Vagina (tissue), 2 donors: ENCODE measurements around the gene RPL3. TPM values are rescaled to one million over a fixed set of nuclear protein-coding genes. Genes with fewer than 3 reads are reported as not detected.

Source experiments
- DNase-seq, 2 donors: peaks; one replicate each; pipeline ENCODE4 v3.0.0-alpha.2; 2017; ENCODE audit errors: extremely low spot score in 2 of 2
- H3K27ac ChIP-seq: fragments of 200-600 bp; sonication (generic); one replicate; pipeline ENCODE4 v1.5.1; 2019
- H3K27me3 ChIP-seq: fragments of 200-600 bp; sonication (generic); one replicate; pipeline ENCODE4 v1.5.1; 2019
- H3K36me3 ChIP-seq, 2 donors: fragments of 200-600 bp; sonication (generic); one replicate each; pipeline ENCODE4 v1.5.1; 2017 to 2019
- H3K4me1 ChIP-seq: fragments of 200-600 bp; sonication (generic); one replicate; pipeline ENCODE4 v1.5.1; 2019
- H3K4me3 ChIP-seq, 2 donors: fragments of 200-600 bp; sonication (generic); 1 replicate in 1 of 2; 2 replicates in 1 of 2; pipeline ENCODE4 v1.5.1; 2016 to 2019
- H3K9me3 ChIP-seq: fragments of 200-600 bp; sonication (generic); one replicate; pipeline ENCODE4 v1.5.1; 2019
- POLR2A ChIP-seq, 2 donors: fragments of 450-650 bp; IDR thresholded peaks; one replicate each; pipeline ENCODE4 v1.6.1; 2017; ENCODE audit warnings: antibody characterized with exemption in 2 of 2, mild to moderate bottlenecking in 2 of 2, moderate library complexity in 2 of 2
- POLR2AphosphoS5 ChIP-seq, 2 donors: sonication (generic); formaldehyde crosslinking; IDR thresholded peaks; one replicate each; pipeline ENCODE4 v1.9.0; 2017; ENCODE audit warnings: antibody characterized with exemption in 2 of 2, mild to moderate bottlenecking in 2 of 2, low read depth in 1 of 2; ENCODE audit not compliant: insufficient read depth in 1 of 2
- intact Hi-C: fragments of 100-400 bp; cut with DNase I; formaldehyde crosslinking; loops from one replicate; pipeline ENCODE4 v1.15.1; 2023
- total RNA-seq: library from RNA; depleted of rRNA; stranded (reverse); fragments of >200 nt; gene quantifications from one replicate; pipeline ENCODE4 v1.2.3, GENCODE V29; 2016
- TF ChIP-seq, protein P1 (sequence below), 3 experiments: fragments of 450-650 bp in 2 of 3; fragments of 200-600 bp in 1 of 3; sonication (generic) in 1 of 3; IDR thresholded peaks; one replicate each; pipeline ENCODE4 v1.5.1; 2017 to 2019; ENCODE audit warnings: antibody characterized with exemption in 3 of 3, mild to moderate bottlenecking in 2 of 3, moderate library complexity in 2 of 3

RPL3 gene
- total RNA-seq, 1 donor from 2014 or later: 2,613 TPM

DNA sequence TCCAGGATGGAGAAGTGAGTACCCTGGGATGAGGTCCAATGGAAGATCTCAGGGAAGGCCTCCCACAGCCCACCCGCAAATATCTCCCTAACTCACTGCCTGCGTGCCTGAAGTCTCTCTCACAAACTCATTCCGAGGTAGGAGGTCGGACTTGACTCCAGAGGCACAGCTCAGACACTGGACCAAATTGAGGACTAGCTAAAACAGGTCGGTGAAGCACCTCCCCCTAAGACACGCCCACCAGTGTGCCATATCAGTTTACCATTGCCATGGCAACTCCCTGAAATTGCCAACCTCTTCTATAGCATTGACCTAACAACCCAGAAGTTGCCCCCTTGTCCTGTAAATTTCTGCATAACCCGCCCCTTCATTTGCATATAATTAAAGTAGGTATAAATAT lies 17.5 kb downstream of the RPL3 start:
- H3K4me3 ChIP-seq: no peak overlapping the region
- H3K36me3 ChIP-seq: no peaks in the 10 kb centered on the region
- no peak for DNase-seq
- H3K27me3 ChIP-seq: no peaks in the 10 kb centered on the region
- no peak for TF ChIP-seq POLR2A (IDR thresholded peaks at IDR 0.05)
- TF ChIP-seq POLR2AphosphoS5 (IDR thresholded peaks at IDR 0.05; ENCODE audit: insufficient read depth in 1 of 2, low read depth in 1 of 2): no peak
- TF ChIP-seq, protein P1, sequence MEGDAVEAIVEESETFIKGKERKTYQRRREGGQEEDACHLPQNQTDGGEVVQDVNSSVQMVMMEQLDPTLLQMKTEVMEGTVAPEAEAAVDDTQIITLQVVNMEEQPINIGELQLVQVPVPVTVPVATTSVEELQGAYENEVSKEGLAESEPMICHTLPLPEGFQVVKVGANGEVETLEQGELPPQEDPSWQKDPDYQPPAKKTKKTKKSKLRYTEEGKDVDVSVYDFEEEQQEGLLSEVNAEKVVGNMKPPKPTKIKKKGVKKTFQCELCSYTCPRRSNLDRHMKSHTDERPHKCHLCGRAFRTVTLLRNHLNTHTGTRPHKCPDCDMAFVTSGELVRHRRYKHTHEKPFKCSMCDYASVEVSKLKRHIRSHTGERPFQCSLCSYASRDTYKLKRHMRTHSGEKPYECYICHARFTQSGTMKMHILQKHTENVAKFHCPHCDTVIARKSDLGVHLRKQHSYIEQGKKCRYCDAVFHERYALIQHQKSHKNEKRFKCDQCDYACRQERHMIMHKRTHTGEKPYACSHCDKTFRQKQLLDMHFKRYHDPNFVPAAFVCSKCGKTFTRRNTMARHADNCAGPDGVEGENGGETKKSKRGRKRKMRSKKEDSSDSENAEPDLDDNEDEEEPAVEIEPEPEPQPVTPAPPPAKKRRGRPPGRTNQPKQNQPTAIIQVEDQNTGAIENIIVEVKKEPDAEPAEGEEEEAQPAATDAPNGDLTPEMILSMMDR (IDR thresholded peaks at IDR 0.05): no peak
- H3K4me1 ChIP-seq: peaks cover 39% of the 10 kb centered on the region
- no peak overlapping the region for H3K27ac ChIP-seq
- H3K9me3 ChIP-seq: no peaks in the 10 kb centered on the region
- intact Hi-C loops: no loop called here

DNA sequence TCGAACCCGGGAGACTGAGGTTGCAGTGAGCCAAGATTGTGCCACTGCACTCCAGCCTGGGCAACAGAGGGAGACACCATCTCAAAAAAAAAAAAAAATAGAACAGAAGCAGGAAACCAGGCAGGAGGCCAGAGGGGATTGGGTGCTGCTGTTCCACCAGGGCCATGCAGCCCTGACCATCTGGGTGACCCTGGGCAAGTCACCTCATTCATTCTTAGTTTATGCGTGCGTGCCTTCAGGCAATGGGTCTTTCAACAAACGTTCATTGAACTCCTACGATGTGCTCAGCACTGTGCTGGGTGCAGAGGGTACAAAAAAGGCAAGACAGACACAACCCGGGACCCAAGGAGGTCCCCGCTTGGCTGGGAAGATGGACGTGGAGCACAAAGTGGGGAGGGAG lies 18.3 kb downstream of the RPL3 start:
- intact Hi-C loops: no loop called here
- H3K4me3 ChIP-seq: no peak overlapping the region
- H3K4me1 ChIP-seq: peaks cover 46% of the 10 kb centered on the region
- TF ChIP-seq, protein P1 (IDR thresholded peaks at IDR 0.05): no peak
- TF ChIP-seq POLR2AphosphoS5 (IDR thresholded peaks at IDR 0.05; ENCODE audit: insufficient read depth in 1 of 2, low read depth in 1 of 2) (no peak), POLR2A (IDR thresholded peaks at IDR 0.05) (no peak)
- no peaks in the 10 kb centered on the region for H3K9me3 ChIP-seq
- DNase-seq: no peak
- no peak overlapping the region for H3K27ac ChIP-seq
- no peaks in the 10 kb centered on the region for H3K36me3 ChIP-seq
- H3K27me3 ChIP-seq: no peaks in the 10 kb centered on the region

- intact Hi-C loops: no loop called here
- TF ChIP-seq POLR2A (IDR thresholded peaks at IDR 0.05): no peak
- TF ChIP-seq, protein P1 (IDR thresholded peaks at IDR 0.05): no peak
- TF ChIP-seq POLR2AphosphoS5 (IDR thresholded peaks at IDR 0.05; ENCODE audit: insufficient read depth in 1 of 2, low read depth in 1 of 2): peak in 1 of 2 donors; percentile 29
- no peaks in the 10 kb centered on the region for H3K27me3 ChIP-seq
- no peak for DNase-seq
- H3K4me1 ChIP-seq: peaks cover 46% of the 10 kb centered on the region
- no peaks in the 10 kb centered on the region for H3K36me3 ChIP-seq
- no peaks in the 10 kb centered on the region for H3K9me3 ChIP-seq
- peak overlapping the region in 1 of 2 donors; percentile 8 for H3K4me3 ChIP-seq
- H3K27ac ChIP-seq: peak overlapping the region; percentile 68
Observed at GRCh38 chr22:39300186-39300830, 19.1 kb downstream of the RPL3 start.

GRCh38 chr22:39299829-39300178 lies 19.6 kb downstream of the RPL3 start:
- peak overlapping the region in 1 of 2 donors; percentile 8 for H3K4me3 ChIP-seq
- intact Hi-C loops: no loop called here
- H3K27ac ChIP-seq: peak overlapping the region; percentile 68
- no peaks in the 10 kb centered on the region for H3K9me3 ChIP-seq
- H3K27me3 ChIP-seq: no peaks in the 10 kb centered on the region
- no peak for DNase-seq
- H3K36me3 ChIP-seq: no peaks in the 10 kb centered on the region
- H3K4me1 ChIP-seq: peaks cover 46% of the 10 kb centered on the region
- TF ChIP-seq POLR2AphosphoS5 (IDR thresholded peaks at IDR 0.05; ENCODE audit: insufficient read depth in 1 of 2, low read depth in 1 of 2) (no peak), POLR2A (IDR thresholded peaks at IDR 0.05) (no peak)
- TF ChIP-seq, protein P1 (IDR thresholded peaks at IDR 0.05): no peak

DNA sequence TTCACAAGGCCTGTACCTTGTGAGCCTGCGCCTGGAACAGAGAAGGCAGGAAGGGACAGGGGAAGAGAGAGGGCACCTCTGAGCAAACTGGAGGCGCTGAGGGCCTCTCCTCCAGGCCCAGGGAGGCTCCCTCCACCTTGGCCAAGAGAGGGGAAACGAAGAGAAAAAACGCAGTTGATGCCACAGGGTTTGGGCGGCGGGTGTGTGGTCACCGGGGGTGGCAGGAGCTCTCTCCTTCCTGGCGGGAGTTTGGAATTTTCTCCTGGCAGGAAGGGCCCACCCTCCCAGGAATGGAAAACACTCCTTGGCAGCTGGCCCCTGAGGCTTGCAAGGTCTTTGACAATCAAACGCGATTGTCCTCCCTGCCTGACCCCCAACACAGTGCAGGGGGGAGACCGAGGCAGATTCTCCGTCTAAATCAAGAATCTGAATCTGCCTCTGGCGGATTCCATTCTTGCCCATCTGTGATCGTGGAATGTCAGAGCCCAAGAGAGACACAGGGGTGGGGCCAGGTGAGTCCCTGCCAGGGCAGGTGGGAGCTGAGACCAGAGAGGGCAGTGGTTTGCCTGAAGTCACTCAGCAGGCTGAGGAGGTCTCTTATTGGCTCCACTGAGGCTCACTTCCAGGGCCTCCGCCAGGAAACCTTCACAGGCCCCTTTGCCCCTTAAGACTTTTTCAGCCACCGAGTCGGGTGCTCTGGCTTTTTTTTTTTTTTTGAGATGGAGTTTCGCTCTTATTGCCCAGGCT lies 21.0 kb downstream of the RPL3 start:
- H3K27ac ChIP-seq: peak overlapping the region; percentile 62
- no peak for TF ChIP-seq POLR2AphosphoS5 (IDR thresholded peaks at IDR 0.05; ENCODE audit: insufficient read depth in 1 of 2, low read depth in 1 of 2)
- TF ChIP-seq POLR2A (IDR thresholded peaks at IDR 0.05): no peak
- TF ChIP-seq, protein P1 (IDR thresholded peaks at IDR 0.05): no peak
- H3K4me3 ChIP-seq: no peak overlapping the region
- no peaks in the 10 kb centered on the region for H3K36me3 ChIP-seq
- no peaks in the 10 kb centered on the region for H3K27me3 ChIP-seq
- no peaks in the 10 kb centered on the region for H3K9me3 ChIP-seq
- no peak for DNase-seq
- intact Hi-C loops: no loop called here
- peaks cover 50% of the 10 kb centered on the region for H3K4me1 ChIP-seq
